Fibroblast of upper back skin (primary cell): Measurements from ENCODE around the gene TSHZ2.

Experiments used
- DNase-seq: peaks from one replicate; pipeline ENCODE4 v3.0.0-alpha.2; 2013

TSHZ2 gene

GRCh38 chr20:53215166-53215565 is 243.0 kb downstream of the TSHZ2 start:
- no peak for DNase-seq

- DNase-seq = no peak
These were observed 244.3 kb downstream of the TSHZ2 start for GRCh38 chr20:53216478-53216855.

- peak; percentile 52 for DNase-seq
These were observed 244.9 kb downstream of the TSHZ2 start for GRCh38 chr20:53216856-53217576.

GRCh38 chr20:53220482-53221307 is 248.5 kb downstream of the TSHZ2 start:
- DNase-seq = peak; percentile 28

- DNase-seq = no peak
These were observed 249.6 kb downstream of the TSHZ2 start for GRCh38 chr20:53221731-53222130.

GRCh38 chr20:53222416-53222815 is 250.3 kb downstream of the TSHZ2 start:
- no peak for DNase-seq

GRCh38 chr20:53222932-53223331 is 250.8 kb downstream of the TSHZ2 start:
- no peak for DNase-seq

- peak; percentile 27 for DNase-seq
These were observed 251.5 kb downstream of the TSHZ2 start for GRCh38 chr20:53223626-53224172.

- peak; percentile 34 for DNase-seq
These were observed 252.7 kb downstream of the TSHZ2 start for GRCh38 chr20:53224851-53225250.

GRCh38 chr20:53226826-53227225 is 254.7 kb downstream of the TSHZ2 start:
- DNase-seq = no peak

GRCh38 chr20:53227523-53227922 is 255.4 kb downstream of the TSHZ2 start:
- DNase-seq = peak; percentile 30

GRCh38 chr20:53231061-53231460 is 258.9 kb downstream of the TSHZ2 start:
- DNase-seq = no peak

GRCh38 chr20:53237461-53237860 is 265.3 kb downstream of the TSHZ2 start:
- DNase-seq = no peak

- DNase-seq = peak; percentile 15
These were observed 266.0 kb downstream of the TSHZ2 start for GRCh38 chr20:53238121-53238660.

- DNase-seq = no peak
These were observed 271.0 kb downstream of the TSHZ2 start for GRCh38 chr20:53243152-53243551.

GRCh38 chr20:53244711-53245110 is 272.6 kb downstream of the TSHZ2 start:
- DNase-seq = peak; percentile 9

- no peak for DNase-seq
These were observed 273.4 kb downstream of the TSHZ2 start for GRCh38 chr20:53245574-53245973.

GRCh38 chr20:53247468-53248103 is 275.4 kb downstream of the TSHZ2 start:
- DNase-seq = no peak

- DNase-seq = no peak
These were observed 278.3 kb downstream of the TSHZ2 start for GRCh38 chr20:53250456-53250855.

- DNase-seq = no peak
These were observed 279.8 kb downstream of the TSHZ2 start for GRCh38 chr20:53252002-53252401.

- DNase-seq = no peak
These were observed 281.5 kb downstream of the TSHZ2 start for GRCh38 chr20:53253668-53254067.

GRCh38 chr20:53255102-53255710 is 283.0 kb downstream of the TSHZ2 start:
- DNase-seq = no peak

- DNase-seq = no peak
These were observed 286.6 kb downstream of the TSHZ2 start for GRCh38 chr20:53258741-53259140.
